Astrocyte (in vitro differentiated cells and primary cell): ENCODE data around the gene RIPOR3.
"Not testable (repeated sequence)": the region's sequence is repeated elsewhere in the genome, so short reads cannot be mapped to it uniquely, and the experiment has no call there.

Experiments used
- CTCF ChIP-seq: IDR thresholded peaks from 2 replicates; pipeline ENCODE4 v1.5.1; 2011; ENCODE audit warnings: low read depth, mild to moderate bottlenecking, inconsistent platforms, low read length, moderate library complexity; ENCODE audit not compliant: insufficient read depth
- EZH2 ChIP-seq: IDR thresholded peaks from 2 replicates; pipeline ENCODE4 v1.6.1; 2012; ENCODE audit warnings: mild to moderate bottlenecking, low read length, inconsistent platforms; ENCODE audit not compliant: insufficient read depth

- TF ChIP-seq CTCF, EZH2: not testable (repeated sequence)
These were observed 49.6 kb downstream of the RIPOR3 start for GRCh38 chr20:50641625-50642287.
